NCI-H1436 (cell line): Measurements from ENCODE around the gene PECR.
"Not testable (repeated sequence)": the region's sequence is repeated elsewhere in the genome, so short reads cannot be mapped to it uniquely, and the experiment has no call there.

Experiments used
- DNase-seq: peaks from one replicate; lab custom pipeline; 2025; lab: John Stamatoyannopoulos, UW

PECR gene

GRCh38 chr2:216002101-216002678, 79.4 kb downstream of the PECR start:
- no peak for DNase-seq

- no peak for DNase-seq
Measured at GRCh38 chr2:216001216-216002100, 80.2 kb downstream of the PECR start.

DNA sequence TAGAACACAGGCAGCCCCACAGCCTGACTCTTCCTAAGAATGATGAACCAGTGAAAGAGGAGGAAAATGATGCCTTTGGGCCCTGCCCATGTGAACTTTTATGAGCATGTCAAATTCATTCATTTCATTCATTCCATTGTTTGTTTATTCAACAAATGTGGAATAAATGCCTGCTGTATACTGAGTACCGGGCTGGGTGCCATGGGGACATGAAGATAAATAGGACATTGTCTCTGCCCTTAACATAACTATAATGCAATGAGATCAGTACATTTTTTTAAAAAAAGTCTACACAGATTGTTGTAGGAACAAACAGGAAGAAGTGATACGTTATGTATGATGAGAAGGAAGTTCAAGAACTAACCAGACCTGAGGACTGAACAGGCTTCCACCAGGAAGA, 83.0 kb downstream of the PECR start:
- DNase-seq, result no peak

DNA sequence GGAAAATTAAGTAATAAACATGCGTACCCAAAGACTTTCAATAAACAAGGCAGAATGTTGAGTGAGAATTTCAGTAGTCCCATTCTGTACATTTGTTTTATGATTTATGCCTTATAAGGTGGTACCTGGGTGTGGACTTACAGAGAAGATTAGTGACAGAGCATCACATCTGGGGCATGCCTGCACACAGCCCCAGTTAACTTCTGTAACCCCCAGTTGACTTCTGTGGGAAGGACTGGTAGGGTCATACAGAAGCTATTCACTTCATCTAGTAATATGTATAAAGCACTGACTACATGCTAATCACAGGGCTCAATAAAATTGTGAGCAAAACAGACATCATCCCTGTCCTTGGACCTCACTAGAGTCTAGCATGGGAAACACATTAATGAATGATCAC, 84.4 kb downstream of the PECR start:
- no peak for DNase-seq

DNA sequence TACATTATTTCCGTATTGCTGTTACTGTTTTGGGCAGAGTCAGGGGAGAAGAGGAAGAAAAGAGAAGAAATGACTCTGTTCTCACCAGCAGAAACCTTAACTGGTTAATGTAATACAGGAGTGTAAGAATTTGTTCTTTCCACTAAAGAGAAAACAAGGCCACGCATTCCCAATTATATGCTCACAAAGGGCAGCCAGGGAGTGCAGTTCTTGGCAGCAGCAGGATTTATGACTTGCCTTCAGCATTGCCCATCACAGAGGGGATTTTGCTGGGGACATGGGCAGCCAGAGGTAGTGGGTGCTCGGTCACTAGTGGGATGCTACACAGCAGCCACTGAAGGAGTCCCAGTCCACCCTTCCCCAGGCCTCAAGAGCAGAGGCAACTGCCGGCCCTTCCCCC, 86.7 kb downstream of the PECR start:
- no peak for DNase-seq

GRCh38 chr2:215988556-215989207, 92.9 kb downstream of the PECR start:
- not testable (repeated sequence) for DNase-seq
